K562 (cell line): ENCODE measurements around the gene ATP6V0D1. TPM values are rescaled to one million over a fixed set of nuclear protein-coding genes. Genes with fewer than 3 reads are reported as not detected.
A peak's percentile ranks its signal among the peaks of the same experiment; 100 is the strongest.

ENCODE experiments used
- ATAC-seq: fragments of 200-7000 bp; cut with Tn5 transposase; 3 replicates; pipeline ENCODE4 v1.9.1; 2020; ENCODE audit warnings: moderate library complexity
- BruUV-seq: library from RNA; stranded (reverse); fragments of 400-500 nt; replicated peaks from 2 replicates; lab custom pipeline; 2021; lab: Mats Ljungman, UMichigan
- CTCF ChIA-PET: fragments of 300-600 bp; formaldehyde crosslinking; extraction: SDS; loops from one replicate; lab custom pipeline; 2021; ENCODE audit warnings: low intra/inter-chr PET ratio; lab: Yijun Ruan, JAX
- POLR2A ChIA-PET: fragments of 300-600, 350-650 bp; sonication (Branson Sonifier 250); formaldehyde crosslinking; extraction: SDS; loops from one replicate; lab custom pipeline; 2021; ENCODE audit warnings: antibody characterized with exemption, inconsistent platforms; lab: Yijun Ruan, JAX
- DNase-seq, 4 experiments: peaks; one replicate each; pipeline versions ENCODE4 v3.0.0 to v3.0.0-alpha.2; 2011 to 2018; ENCODE audit warnings: low spot score in 3 of 4, mixed read lengths in 3 of 4; ENCODE audit errors: extremely low read depth in 1 of 4
- FAIRE-seq: peaks from 2 replicates; lab custom pipeline; 2011; peaks lifted over from hg19 to GRCh38; lab: Jason Lieb, UNC
- H2AFZ ChIP-seq: 2 replicates; pipeline ENCODE4 v1.6.0; 2011; ENCODE audit warnings: low read depth, low read length, control low read depth, inconsistent platforms
- H3K27ac ChIP-seq: fragments of 200-600 bp; 3 replicates; pipeline ENCODE4 v1.8.0; 2011; ENCODE audit warnings: low read depth, mild to moderate bottlenecking, control low read depth, inconsistent platforms, low read length, moderate library complexity, mixed read lengths; ENCODE audit errors: extremely low read depth
- H3K27me3 ChIP-seq, 2 experiments: fragments of 300-600 bp in 1 of 2; 2 replicates in 1 of 2; 3 replicates in 1 of 2; pipeline versions ENCODE4 v1.6.0 to v1.8.0; 2011; ENCODE audit warnings: inconsistent platforms in 2 of 2, low read length in 2 of 2, mild to moderate bottlenecking in 1 of 2, mixed read lengths in 1 of 2, moderate library complexity in 1 of 2; ENCODE audit not compliant: control insufficient read depth in 2 of 2, insufficient read depth in 2 of 2
- H3K36me3 ChIP-seq: fragments of 300-600 bp; 3 replicates; pipeline ENCODE4 v1.8.0; 2011; ENCODE audit warnings: mild to moderate bottlenecking, low read length, inconsistent platforms; ENCODE audit not compliant: control insufficient read depth, insufficient read depth
- H3K4me1 ChIP-seq, 2 experiments: fragments of 200-600 bp in 1 of 2; replicated peaks in 1 of 2; 2 replicates in 1 of 2; 3 replicates in 1 of 2; pipeline versions ENCODE4 v1.5.1 to v1.8.0; 2011; ENCODE audit warnings: inconsistent platforms in 2 of 2, low read length in 2 of 2, mild to moderate bottlenecking in 1 of 2, mixed read lengths in 1 of 2, moderate library complexity in 1 of 2; ENCODE audit not compliant: control insufficient read depth in 2 of 2, insufficient read depth in 2 of 2
- H3K4me2 ChIP-seq: 2 replicates; pipeline ENCODE4 v1.6.1; 2011; ENCODE audit warnings: low read length, control low read depth, inconsistent platforms, mixed read lengths; ENCODE audit not compliant: insufficient read depth
- H3K4me3 ChIP-seq: fragments of 200-600 bp; sonication (generic), shearing (Covaris generic); 2 replicates; pipeline ENCODE4 v1.5.1; 2016; ENCODE audit warnings: control low read depth, inconsistent platforms
- H3K79me2 ChIP-seq: fragments of 200-600 bp; 3 replicates; pipeline ENCODE4 v1.8.0; 2011; ENCODE audit warnings: low read length, inconsistent platforms; ENCODE audit not compliant: control insufficient read depth, insufficient read depth
- H3K9ac ChIP-seq, 2 experiments: 2 replicates each; pipeline versions ENCODE4 v1.6.0 to v1.6.1; 2011; ENCODE audit warnings: low read depth in 2 of 2, low read length in 2 of 2, control low read depth in 1 of 2, inconsistent platforms in 1 of 2, mild to moderate bottlenecking in 1 of 2, mixed read lengths in 1 of 2; ENCODE audit not compliant: insufficient read depth in 1 of 2
- H3K9me1 ChIP-seq: one replicate; pipeline ENCODE4 v1.6.0; 2011; ENCODE audit warnings: inconsistent platforms, mild to moderate bottlenecking, low read length, moderate library complexity; ENCODE audit not compliant: control insufficient read depth, insufficient read depth
- H3K9me3 ChIP-seq: replicated peaks from 2 replicates; pipeline ENCODE4 v1.5.1; 2011; ENCODE audit warnings: low read depth, low read length, inconsistent platforms; ENCODE audit not compliant: control insufficient read depth, insufficient read depth
- H4K20me1 ChIP-seq: replicated peaks from 2 replicates; pipeline ENCODE4 v1.6.1; 2011; ENCODE audit warnings: low read length, inconsistent platforms, mixed read lengths; ENCODE audit not compliant: control insufficient read depth, insufficient read depth
- GABPB1 ChIP-seq: sonication (generic); formaldehyde crosslinking; IDR thresholded peaks from 2 replicates; pipeline ENCODE4 v1.8.0; 2022; ENCODE audit warnings: mild to moderate bottlenecking, missing genetic modification reagents
- PCBP1 ChIP-seq: fragments of 200-400 bp; formaldehyde crosslinking; IDR thresholded peaks from 2 replicates; pipeline ENCODE4 v1.6.1; 2018; ENCODE audit warnings: mild to moderate bottlenecking, low read depth, low read length; ENCODE audit not compliant: poor library complexity, severe bottlenecking
- SMARCA5 ChIP-seq: fragments of 450-650 bp; IDR thresholded peaks from 2 replicates; pipeline ENCODE4 v1.6.1; 2016
- ZBTB7A ChIP-seq: IDR thresholded peaks from 2 replicates; pipeline ENCODE4 v1.6.1; 2011; ENCODE audit warnings: low read depth, mild to moderate bottlenecking, low read length, moderate library complexity, borderline replicate concordance; ENCODE audit not compliant: control insufficient read depth
- WGBS: fragments of 100-300 bp; shearing (Covaris generic); methylation state at CpG from one replicate; pipeline ENCODE4 v1.1.6; 2016; ENCODE audit warnings: low coverage, mixed read lengths; ENCODE audit not compliant: insufficient coverage; ENCODE audit errors: missing lambda C conversion rate; 5-methylcytosine and 5-hydroxymethylcytosine counted together
- in situ Hi-C: fragments of 300-500 bp; cut with MboI; formaldehyde crosslinking; loops from 4 replicates; pipeline ENCODE4 v1.15.0; 2018; ENCODE audit warnings: inconsistent platforms, mixed read lengths
- intact Hi-C: fragments of 100-400 bp; cut with micrococcal nuclease; formaldehyde crosslinking; loops from 2 replicates; pipeline ENCODE4 v1.14.2; 2022
- polyA plus RNA-seq, 8 experiments: library from polyadenylated mRNA; depleted of rRNA in 4 of 8; stranded (reverse) in 5 of 8; unstranded in 3 of 8; fragments of >200 nt; fragmentation: Nextera tagmentation in 2 of 8; fragmentation: Illumina TruSeq in 1 of 8; extraction: Ambion mirVana in 2 of 8; extraction: Trizol in 1 of 8; gene quantifications; 2 replicates each; pipeline versions ENCODE4 v1.2.1 to v1.2.3, GENCODE V29; 2011 to 2014; ENCODE audit warnings: inconsistent platforms in 1 of 8, missing spikeins in 1 of 8
- total RNA-seq, 7 experiments: library from RNA; depleted of rRNA in 6 of 7; stranded (reverse); fragments of >200 nt in 6 of 7; fragmentation: Illumina TruSeq in 2 of 7; extraction: Trizol in 2 of 7; gene quantifications; 2 replicates each; pipeline versions ENCODE4 v1.2.1 to v1.2.3, GENCODE V29; 2011 to 2021; ENCODE audit warnings: low replicate concordance in 1 of 7
- TF ChIP-seq, protein P1 (sequence below): fragments of 250-450 bp; sonication (Bioruptor Pico); IDR thresholded peaks from 2 replicates; pipeline ENCODE4 v1.6.1; 2021; ENCODE audit warnings: mild to moderate bottlenecking
- TF ChIP-seq, protein P2 (sequence below): fragments of 250-450 bp; sonication (Bioruptor Pico); IDR thresholded peaks from 2 replicates; pipeline ENCODE4 v1.4.0; 2020; ENCODE audit warnings: mild to moderate bottlenecking, moderate library complexity, borderline replicate concordance

ATP6V0D1 gene
- total and polyA plus RNA-seq, 9 of the 15 experiments (the other 6 are each of a cell fraction or from before 2014, with no cell fraction given) = 23.2 to 69.7 (median 45.6) TPM

DNA sequence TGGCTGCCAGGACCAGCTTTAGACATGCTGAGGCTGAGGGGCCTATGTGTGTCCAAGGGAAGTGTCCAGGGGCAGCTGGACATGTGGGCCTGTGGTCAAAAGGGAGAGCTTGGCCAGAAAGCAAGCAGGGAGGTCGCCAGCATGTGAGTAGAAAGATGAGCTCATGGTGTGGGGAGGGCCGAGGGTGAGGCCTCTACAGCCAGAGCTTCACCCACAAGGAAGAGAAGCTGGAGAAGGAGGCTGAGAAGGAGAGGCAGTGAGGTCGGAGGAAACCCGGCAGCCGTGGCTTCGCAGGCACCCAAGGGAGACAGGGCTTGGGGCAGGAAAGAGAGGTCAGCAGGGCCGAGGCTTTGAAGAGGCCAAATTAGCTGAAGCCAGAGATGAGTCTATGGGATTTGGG is 54.0 kb downstream of the ATP6V0D1 start (continued):
- TF ChIP-seq, protein P1, sequence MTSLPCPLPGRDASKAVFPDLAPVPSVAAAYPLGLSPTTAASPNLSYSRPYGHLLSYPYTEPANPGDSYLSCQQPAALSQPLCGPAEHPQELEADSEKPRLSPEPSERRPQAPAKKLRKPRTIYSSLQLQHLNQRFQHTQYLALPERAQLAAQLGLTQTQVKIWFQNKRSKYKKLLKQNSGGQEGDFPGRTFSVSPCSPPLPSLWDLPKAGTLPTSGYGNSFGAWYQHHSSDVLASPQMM = no peak
- TF ChIP-seq SMARCA5 (no peak), GABPB1 (CRISPR knock-in tag) (no peak), PCBP1 (no peak)

DNA sequence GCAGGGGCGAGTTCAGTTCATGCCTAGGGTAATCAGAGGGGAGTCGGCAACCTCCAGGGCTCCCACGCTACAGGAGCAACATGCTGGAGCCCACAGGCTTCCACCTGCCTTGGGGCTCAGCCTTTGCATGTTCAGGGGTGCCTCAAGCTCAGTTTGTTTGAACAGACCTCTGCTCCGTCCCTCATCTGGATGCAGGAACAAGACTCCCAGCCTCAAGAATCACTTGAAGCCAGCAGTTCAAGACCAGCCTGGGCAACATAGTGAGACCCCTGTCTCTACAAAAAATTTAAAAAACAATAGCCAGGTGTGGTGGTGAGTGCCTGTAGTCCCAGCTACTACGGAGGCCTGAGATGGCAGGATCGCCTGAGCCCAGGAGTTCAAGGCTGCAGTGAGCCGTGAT is 54.9 kb downstream of the ATP6V0D1 start:
- BruUV-seq = no TSS peak
- peaks cover 0 to 11% of the 10 kb centered on the region in 2 experiments; a peak in 2 of 5 replicates for H3K27me3 ChIP-seq
- no peak overlapping the region for H3K4me2 ChIP-seq
- no peak overlapping the region for H3K27ac ChIP-seq
- 0 out of 4 replicates have a peak overlapping the region, but pooled peaks of 1 of the 2 experiments have one; percentile 10 for H3K9ac ChIP-seq
- no peak for TF ChIP-seq ZBTB7A
- TF ChIP-seq, protein P2, sequence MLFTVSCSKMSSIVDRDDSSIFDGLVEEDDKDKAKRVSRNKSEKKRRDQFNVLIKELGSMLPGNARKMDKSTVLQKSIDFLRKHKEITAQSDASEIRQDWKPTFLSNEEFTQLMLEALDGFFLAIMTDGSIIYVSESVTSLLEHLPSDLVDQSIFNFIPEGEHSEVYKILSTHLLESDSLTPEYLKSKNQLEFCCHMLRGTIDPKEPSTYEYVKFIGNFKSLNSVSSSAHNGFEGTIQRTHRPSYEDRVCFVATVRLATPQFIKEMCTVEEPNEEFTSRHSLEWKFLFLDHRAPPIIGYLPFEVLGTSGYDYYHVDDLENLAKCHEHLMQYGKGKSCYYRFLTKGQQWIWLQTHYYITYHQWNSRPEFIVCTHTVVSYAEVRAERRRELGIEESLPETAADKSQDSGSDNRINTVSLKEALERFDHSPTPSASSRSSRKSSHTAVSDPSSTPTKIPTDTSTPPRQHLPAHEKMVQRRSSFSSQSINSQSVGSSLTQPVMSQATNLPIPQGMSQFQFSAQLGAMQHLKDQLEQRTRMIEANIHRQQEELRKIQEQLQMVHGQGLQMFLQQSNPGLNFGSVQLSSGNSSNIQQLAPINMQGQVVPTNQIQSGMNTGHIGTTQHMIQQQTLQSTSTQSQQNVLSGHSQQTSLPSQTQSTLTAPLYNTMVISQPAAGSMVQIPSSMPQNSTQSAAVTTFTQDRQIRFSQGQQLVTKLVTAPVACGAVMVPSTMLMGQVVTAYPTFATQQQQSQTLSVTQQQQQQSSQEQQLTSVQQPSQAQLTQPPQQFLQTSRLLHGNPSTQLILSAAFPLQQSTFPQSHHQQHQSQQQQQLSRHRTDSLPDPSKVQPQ (CRISPR knock-in tag) = no peak
- in situ Hi-C loops (no loop called here), intact Hi-C loops (loop anchor here (10.0 kb wide), 1 partner anchor 89 kb away; no protein-coding TSS in a partner anchor)
- H3K9me3 ChIP-seq = no peaks in the 10 kb centered on the region
- peaks cover 2 to 12% of the 10 kb centered on the region in 2 experiments; a peak in 4 of 5 replicates for H3K4me1 ChIP-seq
- peaks cover 13% of the 10 kb centered on the region for H4K20me1 ChIP-seq
- 6% methylated on average over 7 of the region's 7 CpGs for WGBS
- no peak overlapping the region for H3K4me3 ChIP-seq
- no peak for ATAC-seq
- no peak for FAIRE-seq
- no peak overlapping the region for H2AFZ ChIP-seq
- no peaks in the 10 kb centered on the region for H3K9me1 ChIP-seq
- DNase-seq = no peak
- ChIA-PET CTCF (no interaction called here), POLR2A (interaction anchor here (0.6 kb wide), 3 partner anchors 234 to 355 kb away, joined by 3 read pairs; partner anchors contain the start of gene ACD)
- H3K36me3 ChIP-seq = no peaks in the 10 kb centered on the region
- H3K79me2 ChIP-seq = no peaks in the 10 kb centered on the region
